Measurements from ENCODE around the gene DUSP22.

Gene DUSP22

DNA sequence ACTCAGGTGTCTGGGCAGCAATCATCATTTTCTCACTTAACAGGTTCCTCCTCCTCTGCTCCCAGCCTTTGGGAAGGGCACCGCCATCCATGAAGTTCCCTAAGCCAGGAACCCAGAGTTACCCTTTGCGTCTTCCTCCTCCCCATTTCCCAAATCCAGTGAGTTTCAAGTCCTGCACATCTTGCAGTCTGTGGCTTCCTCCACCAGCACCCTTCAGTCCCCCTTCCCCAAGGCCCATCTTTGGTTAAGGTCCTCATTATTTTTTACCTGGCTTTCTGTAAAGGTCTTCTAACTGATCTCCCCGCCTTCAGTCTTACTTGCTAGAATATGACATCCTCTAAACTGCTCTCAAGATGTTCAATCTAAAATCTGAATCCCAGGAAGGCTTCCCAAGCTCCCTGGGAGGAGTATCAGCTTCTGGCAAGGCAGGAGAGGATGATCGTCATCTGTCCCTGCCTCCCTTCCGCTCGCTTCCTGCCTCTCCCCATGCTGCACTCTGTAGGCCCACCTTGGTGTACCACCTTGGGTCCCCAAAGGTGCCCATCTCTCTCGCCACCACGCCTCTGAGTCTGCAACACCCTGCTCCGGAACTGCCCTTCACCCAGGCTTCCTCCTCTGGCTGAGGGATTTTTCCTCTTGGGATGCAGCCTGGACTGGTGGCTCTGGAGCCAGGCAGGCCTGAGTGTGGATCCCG is 11.4 kb upstream of the DUSP22 start:
- no peaks in the 10 kb centered on the region; the same call in none of the 2 replicates for H3K36me3 ChIP-seq (ENCODE audit: control insufficient read depth, insufficient read depth, low read length)
- no peak for TF ChIP-seq CTCF (IDR thresholded peaks at IDR 0.05; ENCODE audit: insufficient read depth, low read length, poor library complexity, severe bottlenecking)
- no peaks in the 10 kb centered on the region for H3K27me3 ChIP-seq (replicated peaks; ENCODE audit: control insufficient read depth, insufficient read depth, low read length)
- H3K4me3 ChIP-seq (replicated peaks; ENCODE audit: low read depth, low read length) = no peak overlapping the region
- no peak for DNase-seq (ENCODE audit: extremely low read depth, insufficient read length)

GRCh38 chr6:281469-282103 is 10.7 kb upstream of the DUSP22 start:
- no peak for TF ChIP-seq CTCF (IDR thresholded peaks at IDR 0.05; ENCODE audit: insufficient read depth, low read length, poor library complexity, severe bottlenecking)
- no peak for DNase-seq (ENCODE audit: extremely low read depth, insufficient read length)
- no peaks in the 10 kb centered on the region; the same call in none of the 2 replicates for H3K36me3 ChIP-seq (ENCODE audit: control insufficient read depth, insufficient read depth, low read length)
- no peak overlapping the region for H3K4me3 ChIP-seq (replicated peaks; ENCODE audit: low read depth, low read length)
- H3K27me3 ChIP-seq (replicated peaks; ENCODE audit: control insufficient read depth, insufficient read depth, low read length) = no peaks in the 10 kb centered on the region

DNA sequence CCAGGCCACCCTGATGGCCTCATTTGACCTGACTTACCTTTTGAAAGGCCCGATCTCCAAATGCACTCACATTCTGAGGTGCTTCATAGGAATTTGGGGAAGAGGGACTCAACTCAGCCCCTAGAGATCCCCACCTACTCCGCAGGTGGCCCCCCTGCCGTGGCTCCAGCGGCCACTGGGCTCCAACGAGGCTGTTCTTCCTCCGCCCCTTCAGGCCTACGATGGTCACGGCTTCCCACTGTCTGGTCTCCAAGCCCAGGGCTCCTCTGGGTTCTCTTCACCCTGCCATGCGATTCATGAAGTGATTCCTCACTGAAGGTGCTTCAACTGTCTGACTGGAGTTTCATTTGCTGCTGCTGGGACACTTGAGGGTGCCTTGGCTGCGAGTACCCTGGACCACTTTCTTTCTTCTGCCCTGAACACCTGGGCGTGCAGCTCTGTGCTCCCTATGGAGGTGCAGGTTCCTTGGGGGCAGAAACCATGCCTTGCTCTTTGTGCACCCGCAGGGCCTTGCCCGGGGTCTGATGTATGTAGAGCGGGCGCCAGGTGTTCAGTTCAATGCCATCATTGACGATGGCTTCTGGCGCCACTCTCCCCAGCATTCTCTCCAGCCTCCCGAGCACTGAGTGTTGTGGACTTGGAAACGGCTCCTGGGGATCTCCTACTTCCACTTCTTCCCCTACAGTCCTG is 10.0 kb upstream of the DUSP22 start:
- H3K36me3 ChIP-seq (ENCODE audit: control insufficient read depth, insufficient read depth, low read length) = no peaks in the 10 kb centered on the region; the same call in none of the 2 replicates
- no peak overlapping the region for H3K4me3 ChIP-seq (replicated peaks; ENCODE audit: low read depth, low read length)
- DNase-seq (ENCODE audit: extremely low read depth, insufficient read length) = no peak
- TF ChIP-seq CTCF (IDR thresholded peaks at IDR 0.05; ENCODE audit: insufficient read depth, low read length, poor library complexity, severe bottlenecking) = no peak
- H3K27me3 ChIP-seq (replicated peaks; ENCODE audit: control insufficient read depth, insufficient read depth, low read length) = no peaks in the 10 kb centered on the region

GRCh38 chr6:282867-283416 is 9.3 kb upstream of the DUSP22 start:
- no peak for DNase-seq (ENCODE audit: extremely low read depth, insufficient read length)
- Histone ChIP-seq H3K4me3 (replicated peaks; ENCODE audit: low read depth, low read length) (no peak overlapping the region), H3K27me3 (replicated peaks; ENCODE audit: control insufficient read depth, insufficient read depth, low read length) (no peaks in the 10 kb centered on the region), H3K36me3 (ENCODE audit: control insufficient read depth, insufficient read depth, low read length) (no peaks in the 10 kb centered on the region; the same call in none of the 2 replicates)
- no peak for TF ChIP-seq CTCF (IDR thresholded peaks at IDR 0.05; ENCODE audit: insufficient read depth, low read length, poor library complexity, severe bottlenecking)

- TF ChIP-seq CTCF (IDR thresholded peaks at IDR 0.05; ENCODE audit: insufficient read depth, low read length, poor library complexity, severe bottlenecking) = no peak
- no peak overlapping the region for H3K4me3 ChIP-seq (replicated peaks; ENCODE audit: low read depth, low read length)
- DNase-seq (ENCODE audit: extremely low read depth, insufficient read length) = no peak
- H3K36me3 ChIP-seq (ENCODE audit: control insufficient read depth, insufficient read depth, low read length) = no peaks in the 10 kb centered on the region; the same call in none of the 2 replicates
- H3K27me3 ChIP-seq (replicated peaks; ENCODE audit: control insufficient read depth, insufficient read depth, low read length) = no peaks in the 10 kb centered on the region
Observed at GRCh38 chr6:284486-284885, 7.8 kb upstream of the DUSP22 start.
